Body of pancreas (tissue), 4 donors: Measurements from ENCODE around the gene RPS6KB2. TPM values are rescaled to one million over a fixed set of nuclear protein-coding genes. Genes with fewer than 3 reads are reported as not detected.
"Not testable (repeated sequence)": the region's sequence is repeated elsewhere in the genome, so short reads cannot be mapped to it uniquely, and the experiment has no call there.

ENCODE experiments used
- ATAC-seq: fragments of 150-250 bp; one replicate; pipeline ENCODE4 v1.9.1; 2016
- DNase-seq, 4 donors: peaks; one replicate each; pipeline ENCODE4 v3.0.0-alpha.2; 2019
- H3K27ac ChIP-seq, 4 donors: fragments of 200-600 bp; sonication (generic); 1 replicate in 3 of 4; 2 replicates in 1 of 4; pipeline versions ENCODE4 v1.5.1 to v1.6.1; 2016 to 2019; ENCODE audit warnings: mild to moderate bottlenecking in 1 of 4, mixed read lengths in 1 of 4, moderate library complexity in 1 of 4
- H3K27me3 ChIP-seq, 2 donors: fragments of 200-600 bp; sonication (generic); one replicate each; pipeline ENCODE4 v1.6.0; 2016; ENCODE audit warnings: mild to moderate bottlenecking in 1 of 2
- H3K36me3 ChIP-seq, 2 donors: fragments of 200-600 bp; sonication (generic); replicated peaks in 1 of 2; 2 replicates each; pipeline ENCODE4 v1.5.1; 2016; ENCODE audit warnings: low read depth in 2 of 2; ENCODE audit not compliant: insufficient read depth in 1 of 2
- H3K4me1 ChIP-seq: fragments of 200-600 bp; sonication (generic); one replicate; pipeline ENCODE4 v1.6.0; 2016
- H3K4me3 ChIP-seq, 2 donors: fragments of 200-600 bp; sonication (generic); 1 replicate in 1 of 2; 2 replicates in 1 of 2; pipeline ENCODE4 v1.5.1; 2016 to 2019
- H3K9me3 ChIP-seq, 3 donors: fragments of 200-600 bp; sonication (generic); 1 replicate in 2 of 3; 2 replicates in 1 of 3; pipeline ENCODE4 v1.5.1; 2016
- POLR2A ChIP-seq, 3 donors: fragments of 450-650 bp; IDR thresholded peaks; one replicate each; pipeline ENCODE4 v1.6.1; 2016; ENCODE audit warnings: antibody characterized with exemption in 3 of 3, mild to moderate bottlenecking in 2 of 3
- WGBS, 2 donors: methylation state at CpG; one replicate each; pipeline ENCODE4 v1.1.5; 2017; 5-methylcytosine and 5-hydroxymethylcytosine counted together
- intact Hi-C: fragments of 100-400 bp; cut with DNase I; formaldehyde crosslinking; loops from one replicate; pipeline ENCODE4 v1.15.1; 2023
- total RNA-seq, 2 donors: library from RNA; depleted of rRNA; stranded (reverse); fragments of >200 nt; gene quantifications; one replicate each; pipeline ENCODE4 v1.1.0, GENCODE V29; 2016
- TF ChIP-seq, protein P1 (sequence below), 7 experiments: fragments of 450-650 bp in 4 of 7; fragments of 200-600 bp in 3 of 7; sonication (generic) in 3 of 7; IDR thresholded peaks; one replicate each; pipeline ENCODE4 v1.5.1; 2016 to 2019; ENCODE audit warnings: antibody characterized with exemption in 7 of 7

Gene RPS6KB2
- total RNA-seq, 2 donors from 2014 or later, result 34.9 to 36.1 TPM

DNA sequence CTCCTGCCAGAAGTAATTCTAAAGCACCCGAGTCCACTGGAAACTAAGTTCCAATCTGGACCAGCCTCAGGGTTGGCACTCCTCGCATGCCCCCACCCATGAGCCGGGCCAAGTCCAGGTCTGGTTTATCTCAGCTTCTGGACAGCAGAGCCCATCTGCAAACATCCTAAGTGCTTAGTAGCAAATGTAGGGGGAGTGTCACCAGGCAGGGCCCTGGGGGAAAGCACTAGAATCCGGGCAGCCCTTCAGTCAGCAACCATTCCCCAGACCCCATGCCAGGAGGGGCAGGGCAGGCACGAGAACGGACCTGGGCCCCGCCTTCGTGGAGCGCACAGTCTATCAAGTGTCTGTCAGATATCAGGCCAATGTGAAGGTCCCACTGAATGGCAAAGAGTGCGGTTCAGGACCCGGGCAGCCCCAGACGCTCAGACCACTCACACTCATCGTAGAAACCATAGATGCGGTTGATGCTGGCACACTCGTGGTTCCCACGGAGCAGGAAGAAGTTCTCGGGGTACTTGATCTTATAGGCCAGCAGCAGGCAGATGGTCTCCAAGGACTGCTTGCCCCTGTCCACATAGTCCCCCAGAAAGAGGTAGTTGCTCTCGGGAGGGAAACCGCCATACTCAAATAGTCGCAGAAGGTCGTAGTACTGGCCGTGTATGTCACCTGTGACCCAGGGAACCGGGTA lies 27.9 kb upstream of the RPS6KB2 start:
- Histone ChIP-seq H3K27ac (peak overlapping the region in 3 of 4 donors; percentile 87 to 98 (median 95)), H3K4me1 (peaks cover 27% of the 10 kb centered on the region), H3K9me3 (no peaks in the 10 kb centered on the region), H3K4me3 (peak overlapping the region in 1 of 2 donors; percentile 95), H3K27me3 (no peaks in the 10 kb centered on the region), H3K36me3 (peaks cover 8 to 13% of the 10 kb centered on the region in 2 donors)
- 20 to 28% methylated on average over 15 to 22 of the region's 23 CpGs for WGBS, 2 donors
- TF ChIP-seq, protein P1, sequence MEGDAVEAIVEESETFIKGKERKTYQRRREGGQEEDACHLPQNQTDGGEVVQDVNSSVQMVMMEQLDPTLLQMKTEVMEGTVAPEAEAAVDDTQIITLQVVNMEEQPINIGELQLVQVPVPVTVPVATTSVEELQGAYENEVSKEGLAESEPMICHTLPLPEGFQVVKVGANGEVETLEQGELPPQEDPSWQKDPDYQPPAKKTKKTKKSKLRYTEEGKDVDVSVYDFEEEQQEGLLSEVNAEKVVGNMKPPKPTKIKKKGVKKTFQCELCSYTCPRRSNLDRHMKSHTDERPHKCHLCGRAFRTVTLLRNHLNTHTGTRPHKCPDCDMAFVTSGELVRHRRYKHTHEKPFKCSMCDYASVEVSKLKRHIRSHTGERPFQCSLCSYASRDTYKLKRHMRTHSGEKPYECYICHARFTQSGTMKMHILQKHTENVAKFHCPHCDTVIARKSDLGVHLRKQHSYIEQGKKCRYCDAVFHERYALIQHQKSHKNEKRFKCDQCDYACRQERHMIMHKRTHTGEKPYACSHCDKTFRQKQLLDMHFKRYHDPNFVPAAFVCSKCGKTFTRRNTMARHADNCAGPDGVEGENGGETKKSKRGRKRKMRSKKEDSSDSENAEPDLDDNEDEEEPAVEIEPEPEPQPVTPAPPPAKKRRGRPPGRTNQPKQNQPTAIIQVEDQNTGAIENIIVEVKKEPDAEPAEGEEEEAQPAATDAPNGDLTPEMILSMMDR (IDR thresholded peaks at IDR 0.05), result no peak
- no peak for TF ChIP-seq POLR2A (IDR thresholded peaks at IDR 0.05)
- ATAC-seq (no peak), DNase-seq (no peak)
- intact Hi-C loops, result no loop called here

DNA sequence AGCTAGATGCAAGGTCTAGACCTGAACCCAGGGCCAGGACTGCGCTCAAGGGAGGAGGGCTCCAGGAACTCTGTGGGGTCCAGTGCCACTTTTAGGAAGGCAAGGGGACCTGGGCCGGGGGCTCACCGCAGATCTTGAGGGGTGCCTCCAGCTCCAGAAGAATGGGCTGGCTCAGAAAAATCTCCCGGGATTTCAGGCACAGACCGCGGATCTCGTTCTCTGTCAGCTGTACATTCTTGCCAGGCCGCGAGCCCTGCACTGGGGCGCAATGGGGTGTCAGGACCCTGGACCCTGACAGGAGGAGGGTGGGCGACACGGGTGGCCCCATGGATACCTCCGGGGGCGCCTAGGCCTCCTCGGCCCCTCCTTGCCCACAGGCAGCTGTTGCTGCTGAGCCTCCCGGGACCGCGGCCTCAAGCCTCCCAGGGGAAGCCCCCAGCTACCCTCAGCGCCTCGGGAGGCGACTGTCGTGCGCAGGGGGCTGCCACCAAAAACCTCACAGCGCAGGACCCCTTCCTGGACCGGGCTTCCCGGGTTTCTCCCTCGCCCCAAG lies 27.3 kb upstream of the RPS6KB2 start:
- ATAC-seq, result no peak
- TF ChIP-seq POLR2A (IDR thresholded peaks at IDR 0.05), result no peak
- TF ChIP-seq, protein P1 (IDR thresholded peaks at IDR 0.05), result no peak
- Histone ChIP-seq H3K4me1 (peaks cover 27% of the 10 kb centered on the region), H3K9me3 (no peaks in the 10 kb centered on the region), H3K27me3 (no peaks in the 10 kb centered on the region), H3K36me3 (peaks cover 8 to 13% of the 10 kb centered on the region in 2 donors), H3K27ac (peak overlapping the region; percentile 87 to 98 (median 93)), H3K4me3 (peak overlapping the region; percentile 95 to 97)
- no peak for DNase-seq
- intact Hi-C loops, result no loop called here
- 0 to 3% methylated on average over 1 to 25 of the region's 27 CpGs for WGBS, 2 donors

DNA sequence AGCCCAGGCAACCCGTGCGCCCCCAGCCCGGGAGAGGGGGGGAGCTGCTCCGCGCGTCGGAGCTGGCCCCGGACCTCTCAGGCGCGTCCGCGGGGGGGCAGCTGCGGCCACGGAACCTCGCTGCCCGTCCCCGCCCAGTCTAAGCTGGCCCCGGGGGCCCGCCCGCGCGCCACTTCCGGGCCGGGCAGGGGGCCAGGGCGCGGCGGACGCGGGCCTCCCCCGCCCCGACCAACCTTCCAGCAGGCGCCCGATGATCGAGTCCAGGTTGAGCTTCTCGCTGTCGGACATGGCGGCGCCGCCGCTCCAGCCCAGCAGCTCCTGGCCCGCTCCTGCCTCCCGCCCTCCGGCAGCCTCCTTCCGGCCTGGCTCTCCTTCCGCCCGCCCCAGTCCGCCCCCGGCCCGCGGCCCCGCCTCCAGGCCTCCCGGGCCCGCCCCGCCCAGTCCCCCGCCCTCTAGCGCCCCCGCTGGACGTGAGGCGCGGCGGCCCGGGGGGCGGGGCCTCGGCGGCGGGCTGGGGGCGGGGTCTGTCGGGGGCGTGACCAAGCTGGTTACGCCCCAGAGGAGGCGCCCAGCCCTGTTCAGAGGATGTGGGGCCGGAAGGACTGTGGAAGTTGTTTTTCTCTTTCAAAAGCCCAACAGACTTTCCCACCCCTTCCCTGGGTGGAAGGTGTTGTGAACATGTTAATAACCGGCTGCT lies 26.7 kb upstream of the RPS6KB2 start, which contains the start of gene PPP1CA:
TSS of gene PPP1CA (minus strand) at position 364 of the 697 bp plus-strand sequence. CDS start at position 288, 76 bp downstream.
- Histone ChIP-seq H3K36me3 (peaks cover 8 to 13% of the 10 kb centered on the region in 2 donors), H3K27ac (peak within 1 kb of the TSS; percentile 87 to 98 (median 93)), H3K4me1 (peaks cover 27% of the 10 kb centered on the region), H3K4me3 (peak within 1 kb of the TSS; percentile 95 to 97), H3K27me3 (no peaks in the 10 kb centered on the region), H3K9me3 (no peaks in the 10 kb centered on the region)
- ATAC-seq, result peak; percentile 95
- intact Hi-C loops, result no loop called here
- WGBS, 2 donors, result 0 to 1% methylated on average over 5 to 58 of the region's 73 CpGs
- peak; percentile 90 to 93 (median 92) for DNase-seq
- peak; percentile 64 to 76 (median 71) for TF ChIP-seq POLR2A (IDR thresholded peaks at IDR 0.05)
- TF ChIP-seq, protein P1 (IDR thresholded peaks at IDR 0.05), result peak in 6 of 7 experiments; percentile 10 to 85 (median 45)

DNA sequence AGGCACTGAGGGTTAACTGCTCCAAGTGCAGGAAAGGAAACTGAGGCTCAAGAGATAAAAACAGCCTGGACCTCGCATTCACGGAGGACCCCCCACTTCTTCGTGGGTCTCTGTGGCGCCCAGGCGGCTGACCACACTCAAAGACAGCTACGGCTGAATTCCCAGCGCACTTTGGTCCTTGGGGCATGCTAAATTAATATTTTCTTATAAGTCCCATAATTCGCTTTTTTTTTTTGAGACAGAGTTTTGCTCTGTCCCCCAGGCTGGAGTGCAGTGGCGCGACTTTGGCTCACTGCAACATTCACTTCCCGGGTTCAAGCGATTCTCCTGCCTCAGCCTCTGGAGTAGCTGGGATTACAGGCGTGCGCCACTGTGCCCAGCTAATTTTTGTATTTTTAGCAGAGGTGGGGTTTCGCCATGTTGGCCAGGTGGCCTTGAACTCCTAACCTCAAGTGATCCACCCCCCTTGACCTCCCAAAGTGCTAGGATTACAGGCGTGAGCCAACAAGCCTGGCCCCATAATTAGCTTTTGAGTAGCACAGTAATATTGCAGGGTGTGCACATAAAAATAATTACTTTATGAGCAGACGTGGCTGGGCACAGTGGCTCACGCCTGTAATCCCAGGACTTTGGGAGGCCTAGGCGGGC lies 26.0 kb upstream of the RPS6KB2 start:
- H3K27me3 ChIP-seq, intact Hi-C loops, ATAC-seq, H3K4me3 ChIP-seq, DNase-seq, H3K9me3 ChIP-seq: not testable (repeated sequence)
- H3K4me1 ChIP-seq, result peaks cover 27% of the 10 kb centered on the region
- peak overlapping the region; percentile 47 to 98 (median 78) for H3K27ac ChIP-seq
- 48 to 51% methylated on average over 19 of the region's 19 CpGs for WGBS, 2 donors
- peaks cover 8 to 13% of the 10 kb centered on the region in 2 donors for H3K36me3 ChIP-seq

DNA sequence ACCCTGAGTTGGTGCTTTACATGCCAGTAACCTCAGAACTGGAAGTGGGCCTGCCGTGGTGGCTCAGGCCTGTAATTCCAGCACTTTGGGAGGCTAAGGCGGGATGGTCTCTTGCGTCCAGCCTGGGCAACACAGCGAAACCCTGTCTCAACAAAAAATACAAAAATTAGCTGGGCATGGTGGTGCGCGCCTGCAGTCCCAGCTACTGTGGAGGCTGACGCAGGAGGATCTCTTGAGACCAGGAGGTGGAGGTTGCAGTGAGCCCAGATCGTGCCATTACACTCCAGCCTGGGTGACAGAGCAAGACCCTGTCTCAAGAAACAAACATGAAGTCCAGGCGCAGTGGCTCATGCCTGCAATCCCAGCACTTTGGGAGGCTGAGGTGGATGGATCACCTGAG lies 25.2 kb upstream of the RPS6KB2 start:
- ATAC-seq, H3K27me3 ChIP-seq, H3K36me3 ChIP-seq, DNase-seq, H3K9me3 ChIP-seq, intact Hi-C loops, H3K27ac ChIP-seq, H3K4me3 ChIP-seq: not testable (repeated sequence)
- 94 to 96% methylated on average over 8 to 9 of the region's 9 CpGs for WGBS, 2 donors
- H3K4me1 ChIP-seq, result peaks cover 27% of the 10 kb centered on the region
